GM18858 (cell line): Measurements from ENCODE around the gene PUS7.
"Not testable (repeated sequence)": the region's sequence is repeated elsewhere in the genome, so short reads cannot be mapped to it uniquely, and the experiment has no call there.

ENCODE experiments used
- ATAC-seq: cut with Tn5 transposase; IDR thresholded peaks from one replicate; pipeline ENCODE4 v1.9.1; 2021; ENCODE audit not compliant: unreplicated experiment

The PUS7 gene, protein sequence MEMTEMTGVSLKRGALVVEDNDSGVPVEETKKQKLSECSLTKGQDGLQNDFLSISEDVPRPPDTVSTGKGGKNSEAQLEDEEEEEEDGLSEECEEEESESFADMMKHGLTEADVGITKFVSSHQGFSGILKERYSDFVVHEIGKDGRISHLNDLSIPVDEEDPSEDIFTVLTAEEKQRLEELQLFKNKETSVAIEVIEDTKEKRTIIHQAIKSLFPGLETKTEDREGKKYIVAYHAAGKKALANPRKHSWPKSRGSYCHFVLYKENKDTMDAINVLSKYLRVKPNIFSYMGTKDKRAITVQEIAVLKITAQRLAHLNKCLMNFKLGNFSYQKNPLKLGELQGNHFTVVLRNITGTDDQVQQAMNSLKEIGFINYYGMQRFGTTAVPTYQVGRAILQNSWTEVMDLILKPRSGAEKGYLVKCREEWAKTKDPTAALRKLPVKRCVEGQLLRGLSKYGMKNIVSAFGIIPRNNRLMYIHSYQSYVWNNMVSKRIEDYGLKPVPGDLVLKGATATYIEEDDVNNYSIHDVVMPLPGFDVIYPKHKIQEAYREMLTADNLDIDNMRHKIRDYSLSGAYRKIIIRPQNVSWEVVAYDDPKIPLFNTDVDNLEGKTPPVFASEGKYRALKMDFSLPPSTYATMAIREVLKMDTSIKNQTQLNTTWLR

DNA sequence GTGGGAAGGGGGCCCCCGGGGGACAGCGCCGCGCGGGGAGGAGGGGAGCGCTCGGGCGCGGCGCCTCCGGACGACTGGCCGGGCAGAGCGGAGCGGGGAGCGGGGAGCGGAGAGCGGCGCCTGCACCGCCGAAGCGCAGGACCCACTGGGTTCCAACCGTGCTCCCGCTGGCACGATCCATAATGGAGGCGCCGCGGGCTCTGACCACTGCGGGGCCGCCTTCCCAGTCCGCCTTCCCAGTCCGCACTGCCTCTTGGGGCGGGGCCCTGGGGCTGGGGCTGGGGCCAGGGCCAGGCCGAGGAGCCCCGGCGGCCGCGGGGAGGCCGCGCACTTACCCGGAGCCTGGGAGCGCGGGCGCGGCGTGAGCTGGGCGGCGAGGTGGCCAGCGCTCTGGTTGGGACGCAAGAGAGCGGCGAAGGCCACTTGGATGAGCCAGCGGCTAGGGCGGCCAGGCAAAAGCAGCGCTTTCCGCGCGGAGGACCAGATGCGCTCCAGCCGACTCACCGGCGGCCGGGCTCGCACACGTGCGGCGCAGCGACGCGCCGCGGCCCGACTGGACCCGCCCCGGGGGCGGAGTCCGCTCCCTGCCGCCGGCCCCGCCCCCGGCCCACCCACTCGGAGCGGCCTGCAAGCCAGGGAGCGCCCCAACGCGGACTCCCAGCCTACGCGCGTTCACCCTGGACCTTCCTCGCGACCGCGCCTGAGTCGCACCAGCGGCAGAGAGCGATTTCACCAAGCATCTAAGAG, at the start of gene PUS7:
TSS of gene PUS7 (minus strand) at position 555 of the 747 bp plus-strand sequence. CDS start 13,759 bp downstream, outside the sequence.
- peak; percentile 68 for ATAC-seq

DNA sequence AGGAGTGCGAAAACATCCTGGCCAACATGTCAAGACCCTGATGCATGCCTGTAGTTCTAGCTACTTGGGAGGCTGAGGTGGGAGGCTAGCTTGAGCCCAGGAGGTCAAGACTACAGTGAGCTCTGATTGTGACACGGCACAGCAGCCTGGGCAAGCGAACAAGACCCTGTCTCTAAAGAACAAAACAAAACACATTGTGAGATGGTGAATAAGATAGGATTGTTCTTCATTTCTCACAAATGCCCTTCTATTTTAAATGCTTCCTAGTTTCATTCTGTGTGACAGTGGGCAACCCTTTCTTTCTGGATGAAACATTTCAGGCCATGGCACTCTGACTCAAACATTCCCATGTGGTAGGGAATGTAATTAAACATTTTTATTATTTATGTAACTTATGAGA, 45.8 kb upstream of the PUS7 start:
- no peak for ATAC-seq

DNA sequence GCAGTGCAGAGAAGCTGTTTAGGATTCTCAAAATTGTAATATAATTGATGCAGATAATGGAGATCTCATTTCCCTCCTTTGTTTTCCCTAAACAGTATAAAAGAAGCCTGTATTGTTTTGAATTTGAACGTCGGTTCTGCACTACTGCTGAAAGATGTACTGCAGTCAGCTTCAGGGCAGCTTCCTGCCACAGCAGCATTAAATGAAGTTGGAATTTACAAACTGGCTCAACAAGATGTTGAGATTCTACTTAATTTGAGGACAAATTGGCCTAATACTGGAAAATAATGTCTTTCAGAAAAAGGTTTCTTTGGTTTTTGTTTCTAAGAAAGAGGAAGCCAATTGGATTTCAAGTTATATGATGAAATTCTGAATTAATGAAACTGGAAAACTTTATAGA, 45.0 kb upstream of the PUS7 start:
- no peak for ATAC-seq

DNA sequence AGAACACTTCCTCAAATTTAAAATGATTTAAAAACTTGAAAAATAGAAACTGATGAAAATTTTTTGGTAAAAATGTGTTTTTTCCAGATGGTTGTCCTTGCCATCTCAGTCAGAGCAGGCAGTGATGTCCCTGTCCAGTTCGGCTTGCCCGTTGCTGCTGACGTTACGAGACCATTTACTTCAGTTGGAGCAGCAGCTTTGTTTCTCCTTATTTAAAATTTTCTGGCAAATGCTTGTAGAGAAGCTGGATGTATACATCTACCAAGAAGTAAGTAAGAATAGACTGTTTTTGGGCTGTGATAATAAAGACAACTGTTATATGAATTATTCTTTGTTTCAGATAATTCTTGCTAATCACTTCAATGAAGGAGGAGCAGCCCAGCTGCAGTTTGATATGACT, 43.1 kb upstream of the PUS7 start:
- no peak for ATAC-seq

DNA sequence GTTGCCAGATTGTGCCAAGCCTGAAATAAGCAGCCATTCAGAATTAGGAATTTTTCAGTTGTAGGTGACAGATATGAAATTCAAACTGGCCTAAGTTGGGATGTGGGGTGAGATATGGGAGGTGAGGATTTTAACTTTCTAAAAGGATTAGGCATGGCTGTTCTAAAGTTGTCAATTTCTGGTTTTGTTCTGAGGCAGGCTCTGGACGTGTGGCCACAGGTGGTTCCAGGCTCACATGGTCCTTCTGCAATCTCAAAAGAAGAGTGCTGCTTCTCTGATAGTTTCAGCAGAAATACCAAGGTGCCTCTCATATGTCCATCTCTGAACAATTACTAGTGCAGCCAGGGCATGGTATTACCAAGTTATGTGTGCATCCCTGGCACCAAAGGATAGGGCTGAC, 37.9 kb upstream of the PUS7 start:
- no peak for ATAC-seq

DNA sequence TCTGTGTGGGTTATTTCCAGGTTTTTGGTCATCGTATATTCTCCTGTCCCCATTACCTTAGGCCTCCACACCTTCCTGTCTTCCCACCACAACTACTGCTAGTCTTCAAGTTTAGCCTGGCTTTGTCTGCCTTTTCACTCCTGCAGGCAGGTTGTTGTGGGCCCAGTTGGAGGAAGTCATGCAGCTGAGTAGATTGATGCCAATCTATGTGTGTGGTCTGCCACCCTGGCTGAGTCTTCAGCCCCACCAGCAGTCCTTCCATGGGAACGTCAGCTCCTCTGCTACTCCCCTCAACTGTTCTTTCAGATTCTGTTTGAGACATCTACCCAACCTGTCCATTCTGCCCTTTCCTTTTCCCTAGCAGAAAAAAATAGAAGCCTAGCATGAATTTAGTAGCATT, 16.3 kb upstream of the PUS7 start:
- ATAC-seq: no peak

DNA sequence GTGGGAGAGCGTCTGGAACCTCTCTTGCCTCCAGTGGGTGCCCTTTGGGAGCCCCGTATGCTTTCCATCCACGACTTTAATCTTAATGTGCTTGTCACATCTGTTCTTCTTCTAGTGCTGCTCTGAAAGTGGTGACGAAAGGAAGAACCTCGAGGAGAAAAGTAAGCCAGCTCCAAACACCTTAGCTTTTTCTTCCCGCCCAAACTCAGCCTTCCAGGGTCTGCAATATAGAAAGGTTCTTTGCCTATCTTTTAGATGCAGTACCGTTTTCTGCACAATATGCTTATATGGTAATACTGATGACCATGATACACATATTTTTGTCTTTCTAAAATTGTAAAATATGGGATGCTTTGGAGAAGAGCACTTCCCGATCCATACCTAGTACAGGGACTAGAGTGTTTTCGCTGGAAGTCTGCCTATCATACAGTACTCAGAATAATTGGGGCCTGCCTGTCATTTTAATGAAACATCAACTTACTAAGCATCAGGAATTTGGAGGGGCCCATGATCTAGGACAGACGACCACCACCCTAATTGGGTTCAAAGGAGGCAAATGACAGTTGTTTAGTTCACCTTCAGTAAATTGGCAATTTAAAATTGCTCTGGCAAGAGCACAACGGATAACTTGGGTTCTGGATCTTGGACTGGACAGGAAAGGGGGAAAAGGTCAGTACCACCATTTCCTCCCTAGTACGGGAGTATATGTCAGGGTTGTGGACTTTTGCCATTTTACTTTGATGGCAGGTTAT, 10.8 kb upstream of the PUS7 start:
- no peak for ATAC-seq

DNA sequence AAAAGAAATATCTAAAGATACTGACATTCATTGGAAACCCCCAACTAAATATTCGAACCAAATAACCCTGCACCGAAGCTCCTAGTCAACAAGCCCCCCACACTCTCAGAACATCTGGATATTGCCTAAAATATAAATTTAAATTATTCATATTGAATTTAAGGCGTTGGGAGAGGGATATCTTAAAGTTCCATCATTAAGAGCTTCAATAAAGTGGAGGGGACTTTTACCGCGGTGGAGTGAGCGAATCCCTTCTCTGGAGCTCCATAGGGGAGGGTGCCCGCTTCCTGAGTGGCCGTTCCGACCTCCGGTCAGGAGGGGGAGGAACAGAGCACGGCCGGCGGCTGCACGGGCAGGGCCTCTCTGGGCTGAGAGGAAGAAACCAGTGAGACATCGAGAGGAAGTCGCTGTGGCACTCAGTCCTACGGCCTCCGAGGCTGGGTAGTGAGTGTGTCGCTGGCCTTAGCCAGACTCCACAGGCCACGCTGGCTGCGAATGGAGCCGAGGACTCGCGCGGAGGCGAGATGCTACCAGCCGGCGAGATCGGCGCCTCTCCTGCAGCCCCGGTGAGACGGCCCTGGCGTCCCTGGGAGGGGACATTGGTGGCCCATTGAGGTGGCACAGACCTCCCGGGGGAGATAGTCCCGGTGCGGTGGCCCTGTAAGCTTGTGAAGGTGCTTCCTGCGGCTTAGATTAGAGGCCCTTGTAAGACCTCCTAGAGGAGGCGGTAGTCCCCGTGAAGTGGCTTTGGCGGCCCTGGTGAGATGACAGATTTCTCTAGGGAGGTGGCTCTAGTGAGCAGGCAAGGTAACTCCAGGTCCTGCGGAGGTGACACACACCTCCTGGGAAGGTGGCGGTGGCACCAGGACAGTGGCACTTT, 10.0 kb upstream of the PUS7 start, which contains the start of gene RINT1:
TSS of gene RINT1 (plus strand) at position 410 of the 880 bp plus-strand sequence. CDS start at position 525, 115 bp downstream.
- peak; percentile 91 for ATAC-seq

DNA sequence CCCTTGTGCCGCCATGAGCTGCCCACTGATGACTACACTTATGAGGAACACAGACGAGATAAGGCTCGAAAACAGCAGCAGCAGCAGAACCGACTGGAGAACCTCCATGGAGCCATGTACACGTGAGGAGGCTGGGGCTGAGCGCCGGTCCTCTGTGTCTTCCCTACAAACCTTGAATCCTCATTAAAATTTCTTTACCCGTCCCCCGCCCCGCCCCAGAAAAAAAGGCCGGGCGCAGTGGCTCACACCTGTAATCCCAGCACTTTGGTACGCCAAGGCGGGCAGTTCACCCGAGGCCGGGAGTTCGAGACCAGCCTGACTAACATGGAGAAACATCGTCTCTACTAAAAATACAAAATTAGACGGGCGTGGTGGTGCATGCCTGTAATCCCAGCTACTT, 8.5 kb upstream of the PUS7 start:
- ATAC-seq: no peak

DNA sequence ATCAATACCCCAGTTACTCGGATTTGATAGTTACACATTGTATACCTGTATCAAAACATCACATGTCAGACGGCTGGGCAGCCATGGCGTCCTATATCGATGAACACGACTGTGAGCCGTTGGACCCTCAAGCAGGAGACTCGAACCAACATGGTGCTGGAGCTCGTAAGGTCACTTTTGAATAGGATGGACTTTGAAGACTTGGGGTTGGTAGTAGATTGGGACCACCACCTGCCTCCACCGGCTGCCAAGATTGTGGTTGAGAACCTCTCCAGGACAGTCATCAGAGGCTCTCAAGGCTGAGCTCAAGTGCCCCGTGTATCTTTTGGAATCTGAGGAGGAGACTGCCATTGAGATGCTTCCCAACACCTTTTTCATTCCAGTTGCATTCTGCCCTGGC, 8.1 kb upstream of the PUS7 start:
- ATAC-seq: no peak

DNA sequence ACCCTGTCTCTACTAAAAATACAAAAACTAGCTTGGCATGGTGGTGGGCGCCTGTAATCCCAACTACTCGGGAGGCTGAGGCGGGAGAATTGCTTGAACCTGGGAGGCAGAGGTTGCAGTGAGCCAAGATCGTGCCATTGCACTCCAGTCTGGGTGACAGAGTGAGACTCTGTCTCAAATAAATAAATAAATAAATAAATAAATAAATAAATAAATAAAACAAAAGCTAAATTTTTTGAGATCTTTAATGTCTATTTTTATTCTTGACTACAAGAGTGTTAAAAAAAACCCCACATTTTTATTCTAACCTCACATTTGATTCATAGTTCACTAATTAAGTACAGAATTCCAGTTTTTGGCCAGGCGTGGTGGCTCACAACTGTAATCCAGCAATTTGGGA, 5.7 kb upstream of the PUS7 start:
- not testable (repeated sequence) for ATAC-seq

DNA sequence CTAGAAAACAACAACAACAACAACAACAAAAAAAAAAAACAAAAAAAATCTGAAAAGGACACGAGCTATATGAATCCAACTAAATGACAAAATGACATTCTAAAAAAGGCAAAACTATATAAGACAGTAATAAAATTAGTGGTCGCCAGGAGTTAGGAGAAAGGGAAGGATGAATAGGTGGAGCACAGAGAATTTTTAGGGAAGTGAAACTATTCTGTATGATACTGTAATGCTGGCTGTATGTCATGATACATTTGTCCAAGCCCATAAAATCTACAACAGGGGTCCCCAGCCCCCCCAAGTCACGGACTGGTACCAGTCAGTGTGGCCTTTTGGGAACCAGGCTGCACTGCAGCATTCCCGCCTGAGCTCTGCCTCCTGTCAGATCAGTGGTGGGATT, 2.8 kb upstream of the PUS7 start:
- no peak for ATAC-seq

DNA sequence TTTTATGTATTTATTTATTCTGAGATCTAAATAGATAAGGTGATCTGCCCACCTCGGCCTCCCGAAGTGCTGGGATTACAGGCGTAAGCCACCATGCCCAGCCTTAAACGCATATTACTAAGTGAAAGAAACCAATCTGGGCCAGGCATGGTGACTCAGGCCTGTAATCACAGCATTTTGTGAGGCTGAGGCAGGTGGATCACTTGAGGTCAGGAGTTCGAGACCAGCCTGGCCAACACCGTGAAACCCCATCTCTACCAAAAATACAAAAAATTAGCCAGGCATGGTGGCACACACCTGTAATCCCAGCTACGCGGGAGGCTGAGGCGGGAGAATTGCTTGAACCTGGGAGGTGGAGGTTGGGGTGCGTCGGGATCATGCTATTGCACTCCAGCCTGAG, 2.4 kb upstream of the PUS7 start:
- not testable (repeated sequence) for ATAC-seq

DNA sequence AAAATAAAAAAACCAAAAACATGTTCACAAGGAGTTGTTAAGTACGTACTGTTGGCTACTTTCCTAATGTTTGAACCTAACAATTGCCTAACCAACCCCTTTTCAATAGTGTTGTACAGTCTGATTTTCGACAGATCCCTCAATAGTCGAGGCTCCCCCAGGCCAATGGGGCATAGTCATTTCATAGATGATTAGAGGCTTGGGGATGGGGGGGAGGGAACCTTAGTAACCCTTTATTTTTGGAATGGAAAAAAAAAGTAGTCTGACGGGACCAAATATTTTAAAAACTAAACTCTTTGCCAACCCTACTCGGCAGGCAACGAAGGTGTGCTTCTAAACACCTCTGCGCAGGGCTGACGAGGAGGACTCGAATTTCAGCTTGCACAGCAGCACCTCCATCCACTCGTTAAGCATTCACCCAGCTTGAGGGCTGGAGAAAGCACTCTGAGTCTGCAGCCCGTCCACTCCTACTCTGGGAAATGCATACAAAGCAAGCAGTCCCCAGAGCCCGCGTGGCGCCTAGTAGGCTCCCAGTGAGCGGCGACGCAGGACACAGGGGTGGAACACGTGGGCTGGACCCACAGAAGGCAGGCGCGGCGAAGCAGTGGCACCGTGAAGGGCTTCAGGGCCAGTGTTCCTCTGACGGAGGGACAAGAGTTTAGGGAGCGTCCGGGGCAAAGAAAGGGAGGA, 899 bp downstream of the PUS7 start:
- ATAC-seq: peak; percentile 24

DNA sequence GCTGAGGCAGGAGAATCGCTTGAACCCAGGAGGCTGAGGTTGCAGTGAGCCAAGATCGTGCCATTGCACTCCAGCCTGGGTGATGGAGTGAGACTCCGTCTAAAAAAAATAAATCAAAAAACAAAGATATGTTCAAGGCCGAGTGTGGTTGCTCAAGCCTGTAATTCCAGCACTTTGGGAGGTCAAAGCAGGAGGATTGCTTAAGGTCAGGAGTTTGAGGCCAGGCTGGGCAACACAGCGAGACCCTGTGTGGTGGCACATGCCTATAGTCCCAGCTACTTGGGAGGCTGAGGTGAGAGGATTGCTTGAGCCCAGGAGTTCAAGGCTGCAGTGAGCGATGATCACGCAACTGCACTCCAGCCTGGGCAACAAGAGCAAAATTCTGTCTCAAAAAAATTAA, 1.5 kb downstream of the PUS7 start:
- ATAC-seq: not testable (repeated sequence)

DNA sequence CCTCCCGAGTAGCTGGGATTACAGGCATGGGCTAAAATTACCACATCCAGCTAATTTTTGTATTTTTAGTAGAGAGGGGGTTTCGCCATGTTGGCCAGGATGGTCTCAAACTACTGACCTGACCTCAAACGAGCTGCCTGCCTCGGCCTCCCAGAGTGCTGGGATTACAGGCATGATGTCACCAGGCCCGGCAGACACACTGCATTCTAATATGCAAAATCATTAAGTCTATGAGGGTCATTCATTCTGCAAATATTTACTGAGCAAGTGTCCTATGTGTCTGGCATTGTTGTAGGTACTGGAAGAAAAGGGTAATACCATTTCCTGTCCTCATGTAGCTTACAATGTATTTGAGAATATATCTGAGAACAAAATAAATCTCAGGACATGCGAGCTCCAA, 2.7 kb downstream of the PUS7 start:
- no peak for ATAC-seq

DNA sequence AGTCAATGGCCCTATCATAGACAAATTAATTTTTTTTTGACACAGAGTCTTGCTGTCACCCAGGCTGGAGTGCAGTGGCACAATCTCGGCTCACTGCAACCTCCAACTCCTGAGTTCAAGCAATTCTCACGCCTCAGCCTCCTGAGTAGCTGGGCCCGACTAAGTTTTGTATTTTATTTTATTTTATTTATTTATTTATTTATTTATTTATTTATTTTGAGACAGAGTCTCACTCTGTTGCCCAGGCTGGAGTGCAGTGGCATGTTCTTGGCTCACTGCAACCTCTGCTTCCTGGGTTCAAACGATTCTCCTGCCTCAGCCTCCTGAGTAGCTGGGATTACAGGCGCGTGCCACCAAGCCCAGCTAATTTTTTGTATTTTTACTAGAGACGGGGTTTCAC, 6.5 kb downstream of the PUS7 start:
- ATAC-seq: not testable (repeated sequence)

DNA sequence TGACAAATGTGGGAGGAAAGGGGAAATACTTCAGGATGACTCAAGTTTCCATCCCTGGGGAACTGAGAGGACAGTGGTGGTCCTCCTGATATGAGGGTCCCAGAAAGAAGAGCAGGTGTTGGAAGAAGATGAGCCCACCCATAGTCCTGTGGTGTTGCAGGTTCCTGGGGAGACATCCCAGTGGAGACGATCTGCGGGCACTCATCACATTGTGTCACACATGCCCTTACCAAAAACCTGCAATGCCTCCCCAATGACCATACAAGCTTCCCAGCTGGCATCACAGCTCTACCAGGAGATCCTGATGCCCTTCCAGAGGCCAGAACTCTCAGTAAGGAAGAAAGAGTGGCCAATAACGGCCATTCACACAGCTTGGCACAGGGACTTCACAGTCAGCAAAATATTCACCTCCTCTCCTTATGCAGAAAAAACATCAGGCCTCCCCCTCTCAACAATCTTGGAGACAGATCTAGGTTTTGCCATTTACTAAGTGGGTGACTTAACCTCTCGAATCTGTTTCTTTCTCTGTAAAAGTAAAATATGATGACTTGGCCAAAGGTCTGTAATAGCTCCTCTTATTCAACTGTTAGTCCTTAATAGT, 9.0 kb downstream of the PUS7 start:
- no peak for ATAC-seq

DNA sequence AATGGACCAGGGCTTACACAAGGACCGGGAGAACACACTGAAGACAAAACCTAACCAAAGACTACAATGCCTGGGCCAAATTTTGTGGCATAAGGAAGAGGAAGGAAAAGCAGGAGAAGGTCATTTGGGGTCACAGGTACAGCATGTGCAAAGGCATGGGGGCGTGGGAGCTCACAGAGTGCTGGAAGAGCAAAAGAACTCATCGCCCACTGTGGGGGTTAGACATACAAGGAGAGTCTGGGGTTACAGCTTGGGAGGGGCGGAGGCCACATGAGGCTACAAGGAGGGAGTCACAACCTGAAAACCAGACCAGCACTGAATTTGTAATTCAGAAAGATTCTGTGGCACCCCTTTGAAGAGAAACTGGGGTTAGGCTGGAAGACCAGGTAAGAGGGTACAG, 9.7 kb downstream of the PUS7 start:
- ATAC-seq: no peak
